ENCODE results near the gene TSPAN2. TPM values are rescaled to one million over a fixed set of nuclear protein-coding genes. Genes with fewer than 3 reads are reported as not detected.

Gene TSPAN2
- total and polyA plus RNA-seq, 9 of the 15 experiments (the other 6 are each of a cell fraction or from before 2014, with no cell fraction given) = not detected

GRCh38 chr1:115067161-115067859 lies 22.0 kb downstream of the TSPAN2 start (continued):
- TF ChIP-seq, protein P1, sequence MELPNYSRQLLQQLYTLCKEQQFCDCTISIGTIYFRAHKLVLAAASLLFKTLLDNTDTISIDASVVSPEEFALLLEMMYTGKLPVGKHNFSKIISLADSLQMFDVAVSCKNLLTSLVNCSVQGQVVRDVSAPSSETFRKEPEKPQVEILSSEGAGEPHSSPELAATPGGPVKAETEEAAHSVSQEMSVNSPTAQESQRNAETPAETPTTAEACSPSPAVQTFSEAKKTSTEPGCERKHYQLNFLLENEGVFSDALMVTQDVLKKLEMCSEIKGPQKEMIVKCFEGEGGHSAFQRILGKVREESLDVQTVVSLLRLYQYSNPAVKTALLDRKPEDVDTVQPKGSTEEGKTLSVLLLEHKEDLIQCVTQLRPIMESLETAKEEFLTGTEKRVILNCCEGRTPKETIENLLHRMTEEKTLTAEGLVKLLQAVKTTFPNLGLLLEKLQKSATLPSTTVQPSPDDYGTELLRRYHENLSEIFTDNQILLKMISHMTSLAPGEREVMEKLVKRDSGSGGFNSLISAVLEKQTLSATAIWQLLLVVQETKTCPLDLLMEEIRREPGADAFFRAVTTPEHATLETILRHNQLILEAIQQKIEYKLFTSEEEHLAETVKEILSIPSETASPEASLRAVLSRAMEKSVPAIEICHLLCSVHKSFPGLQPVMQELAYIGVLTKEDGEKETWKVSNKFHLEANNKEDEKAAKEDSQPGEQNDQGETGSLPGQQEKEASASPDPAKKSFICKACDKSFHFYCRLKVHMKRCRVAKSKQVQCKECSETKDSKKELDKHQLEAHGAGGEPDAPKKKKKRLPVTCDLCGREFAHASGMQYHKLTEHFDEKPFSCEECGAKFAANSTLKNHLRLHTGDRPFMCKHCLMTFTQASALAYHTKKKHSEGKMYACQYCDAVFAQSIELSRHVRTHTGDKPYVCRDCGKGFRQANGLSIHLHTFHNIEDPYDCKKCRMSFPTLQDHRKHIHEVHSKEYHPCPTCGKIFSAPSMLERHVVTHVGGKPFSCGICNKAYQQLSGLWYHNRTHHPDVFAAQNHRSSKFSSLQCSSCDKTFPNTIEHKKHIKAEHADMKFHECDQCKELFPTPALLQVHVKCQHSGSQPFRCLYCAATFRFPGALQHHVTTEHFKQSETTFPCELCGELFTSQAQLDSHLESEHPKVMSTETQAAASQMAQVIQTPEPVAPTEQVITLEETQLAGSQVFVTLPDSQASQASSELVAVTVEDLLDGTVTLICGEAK (IDR thresholded peaks at IDR 0.05) = no peak
- TF ChIP-seq, protein P1 (CRISPR knock-in tag; IDR thresholded peaks at IDR 0.05) = no peak
- TF ChIP-seq MIER1 (IDR thresholded peaks at IDR 0.05; ENCODE audit: low read depth) (no peak), ARHGAP35 (IDR thresholded peaks at IDR 0.05; ENCODE audit: partially characterized antibody) (no peak), HDAC1 (IDR thresholded peaks at IDR 0.05) (no peak), CEBPZ (IDR thresholded peaks at IDR 0.05; ENCODE audit: borderline replicate concordance, low read depth, low read length) (no peak), DPF2 (IDR thresholded peaks at IDR 0.05) (no peak), GATAD2B (IDR thresholded peaks at IDR 0.05; ENCODE audit: borderline replicate concordance) (no peak), KHSRP (IDR thresholded peaks at IDR 0.05) (no peak), HMBOX1 (IDR thresholded peaks at IDR 0.05) (no peak), HNRNPLL (IDR thresholded peaks at IDR 0.05; ENCODE audit: low read depth, low read length, poor library complexity, severe bottlenecking) (no peak), SLC30A9 (CRISPR knock-in tag; IDR thresholded peaks at IDR 0.05) (no peak)
- TF ChIP-seq, protein P2, sequence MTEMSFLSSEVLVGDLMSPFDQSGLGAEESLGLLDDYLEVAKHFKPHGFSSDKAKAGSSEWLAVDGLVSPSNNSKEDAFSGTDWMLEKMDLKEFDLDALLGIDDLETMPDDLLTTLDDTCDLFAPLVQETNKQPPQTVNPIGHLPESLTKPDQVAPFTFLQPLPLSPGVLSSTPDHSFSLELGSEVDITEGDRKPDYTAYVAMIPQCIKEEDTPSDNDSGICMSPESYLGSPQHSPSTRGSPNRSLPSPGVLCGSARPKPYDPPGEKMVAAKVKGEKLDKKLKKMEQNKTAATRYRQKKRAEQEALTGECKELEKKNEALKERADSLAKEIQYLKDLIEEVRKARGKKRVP (CRISPR knock-in tag; IDR thresholded peaks at IDR 0.05) = no peak

Measured in K562 (cell line).